ENCODE results near the gene ZNF609. TPM values are rescaled to one million over a fixed set of nuclear protein-coding genes. Genes with fewer than 3 reads are reported as not detected.

Gene ZNF609
- total and polyA plus RNA-seq, 10 of the 15 experiments (the other 5 are each of a cell fraction or from before 2014, with no cell fraction given) = 5.1 to 35.3 (median 13.6) TPM

DNA sequence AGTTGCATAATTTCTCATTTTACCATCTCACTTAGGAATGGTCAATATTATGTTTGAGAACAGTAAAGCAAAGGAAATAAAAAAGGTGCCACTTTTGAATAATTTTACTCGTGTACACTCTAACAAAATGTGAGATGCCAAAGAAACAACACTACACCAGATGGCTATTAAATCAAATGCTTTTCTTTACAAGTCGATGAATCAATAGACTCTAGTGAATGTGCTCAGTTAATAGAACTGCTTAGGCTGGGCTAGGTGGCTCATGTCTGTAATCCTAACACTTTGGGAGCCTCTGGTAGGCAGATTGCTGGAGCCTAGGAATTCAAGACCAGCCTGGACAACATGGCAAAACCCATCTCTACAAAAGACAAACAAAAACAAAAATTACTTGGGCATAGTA is 87.9 kb downstream of the ZNF609 start:
- FAIRE-seq = no peak

DNA sequence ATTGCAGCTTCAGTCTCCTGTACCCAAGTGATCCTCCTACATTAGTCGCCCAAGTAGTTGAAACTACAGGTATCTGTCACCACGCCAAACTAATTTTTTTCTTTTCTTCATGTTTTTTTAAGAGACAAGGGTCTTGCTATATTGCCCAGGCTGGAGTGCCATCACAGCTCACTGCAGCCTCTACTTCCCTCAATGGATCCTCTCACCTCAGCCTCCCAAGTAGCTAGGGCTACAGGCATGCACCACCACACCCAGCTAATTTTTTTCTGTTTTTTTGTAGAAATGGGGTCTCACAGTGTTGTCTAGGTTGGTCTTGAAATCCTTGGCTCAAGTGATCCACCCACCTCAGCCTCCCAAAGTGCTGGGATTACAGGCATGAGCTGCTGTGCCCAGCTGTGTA is 89.5 kb downstream of the ZNF609 start:
- SMC1A ChIA-PET (ENCODE audit: uncharacterized antibody, unreplicated experiment) = interaction anchor here (1.4 to 2.2 kb wide), 6 partner anchors 9 to 101 kb away, joined by 3 to 7 read pairs (median 4); no protein-coding TSS in a partner anchor
- TF ChIP-seq RUNX3 (IDR thresholded peaks at IDR 0.05; ENCODE audit: low read length) (no peak), CBX3 (IDR thresholded peaks at IDR 0.05; ENCODE audit: borderline replicate concordance, low read depth) (no peak)
- DNase-seq (ENCODE audit: low read depth, low spot score) (no peak), FAIRE-seq (no peak), ATAC-seq (no peak)
- WGBS (ENCODE audit: insufficient coverage, insufficient replicate concordance, low lambda C conversion rate, missing lambda C conversion rate) = 100% methylated on average over 2 of the region's 2 CpGs
- Histone ChIP-seq H3K4me2 (ENCODE audit: control insufficient read depth, insufficient read depth) (no peak overlapping the region), H3K9ac (ENCODE audit: control insufficient read depth, insufficient read depth, low read length) (no peak overlapping the region), H3K27me3 (replicated peaks in 1 of 2; ENCODE audit: control insufficient read depth in 2 of 2, insufficient read depth in 2 of 2, low read length in 1 of 2) (no peaks in the 10 kb centered on the region), H3K36me3 (ENCODE audit: control insufficient read depth in 2 of 2, insufficient read depth in 2 of 2, low read length in 1 of 2) (no peaks in the 10 kb centered on the region), H2AFZ (ENCODE audit: control insufficient read depth, low read depth, low read length) (no peak overlapping the region), H4K20me1 (ENCODE audit: control insufficient read depth, insufficient read depth) (no peaks in the 10 kb centered on the region), H3K27ac (ENCODE audit: control insufficient read depth, insufficient read depth) (no peak overlapping the region), H3K79me2 (ENCODE audit: control insufficient read depth, insufficient read depth, low read length) (peaks cover 64% of the 10 kb centered on the region), H3K4me3 (no peak overlapping the region), H3K4me1 (ENCODE audit: control insufficient read depth, insufficient read depth, low read length) (0 out of 2 replicates have a peak, but pooled peaks cover 3% of the 10 kb centered on the region), H3K9me3 (replicated peaks; ENCODE audit: control insufficient read depth, insufficient read depth, low read length) (no peaks in the 10 kb centered on the region)
- POLR2A ChIA-PET = interaction anchor here (0.7 kb wide), 2 partner anchors 8 to 35 kb away, joined by 3 to 5 read pairs; no protein-coding TSS in a partner anchor
- intact Hi-C loops (cut with micrococcal nuclease; ENCODE audit: unreplicated experiment) (no loop called here), in situ Hi-C loops (cut with MboI) (no loop called here)
- RAD21 ChIA-PET (ENCODE audit: unreplicated experiment) = interaction anchor here (1.7 kb wide), 1 partner anchor 8 kb away, joined by 4 read pairs; no protein-coding TSS in a partner anchor
- CTCF ChIA-PET = interaction anchor here (0.8 to 3.2 kb wide), 3 partner anchors 9 to 43 kb away, joined by 3 to 14 read pairs (median 4); no protein-coding TSS in a partner anchor
- BruUV-seq (replicated peaks) = no TSS peak

More for the DNA sequence above, 87.9 kb downstream of the ZNF609 start:
- H3K79me2 ChIP-seq (ENCODE audit: control insufficient read depth, insufficient read depth, low read length) = peaks cover 62% of the 10 kb centered on the region
- no peaks in the 10 kb centered on the region for H3K27me3 ChIP-seq (replicated peaks in 1 of 2; ENCODE audit: control insufficient read depth in 2 of 2, insufficient read depth in 2 of 2, low read length in 1 of 2)
- no peak overlapping the region for H3K9ac ChIP-seq (ENCODE audit: control insufficient read depth, insufficient read depth, low read length)
- H4K20me1 ChIP-seq (ENCODE audit: control insufficient read depth, insufficient read depth) = no peaks in the 10 kb centered on the region
- no peak for TF ChIP-seq FOXK2 (IDR thresholded peaks at IDR 0.05)
- TF ChIP-seq SREBF1 (IDR thresholded peaks at IDR 0.05; ENCODE audit: low read length) = no peak
- no peak for TF ChIP-seq ZNF217 (IDR thresholded peaks at IDR 0.05)
- ChIA-PET SMC1A (ENCODE audit: uncharacterized antibody, unreplicated experiment) (interaction anchor here (0.5 to 2.2 kb wide), 5 partner anchors 21 to 128 kb away, joined by 3 to 7 read pairs (median 4); no protein-coding TSS in a partner anchor), CTCF (interaction anchor here (1.4 to 3.2 kb wide), 2 partner anchors 10 to 13 kb away, joined by 3 to 14 read pairs; no protein-coding TSS in a partner anchor), RAD21 (ENCODE audit: unreplicated experiment) (interaction anchor here (1.0 to 1.7 kb wide), 2 partner anchors 10 to 86 kb away, joined by 3 to 4 read pairs; no protein-coding TSS in a partner anchor), POLR2A (interaction anchor here (0.5 kb wide), 1 partner anchor 87 kb away, joined by 3 read pairs; no protein-coding TSS in a partner anchor)
- no peak overlapping the region for H3K27ac ChIP-seq (ENCODE audit: control insufficient read depth, insufficient read depth)
- H3K4me2 ChIP-seq (ENCODE audit: control insufficient read depth, insufficient read depth) = no peak overlapping the region
- H3K36me3 ChIP-seq (ENCODE audit: control insufficient read depth in 2 of 2, insufficient read depth in 2 of 2, low read length in 1 of 2) = no peaks in the 10 kb centered on the region
- DNase-seq (ENCODE audit: low read depth, low spot score) (no peak), ATAC-seq (no peak)
- 0 out of 2 replicates have a peak, but pooled peaks cover 3% of the 10 kb centered on the region for H3K4me1 ChIP-seq (ENCODE audit: control insufficient read depth, insufficient read depth, low read length)
- intact Hi-C loops (cut with micrococcal nuclease; ENCODE audit: unreplicated experiment) (no loop called here), in situ Hi-C loops (cut with MboI) (no loop called here)
- WGBS (ENCODE audit: insufficient coverage, insufficient replicate concordance, low lambda C conversion rate, missing lambda C conversion rate) = 100% methylated on average over 2 of the region's 2 CpGs
- BruUV-seq (replicated peaks) = no TSS peak
- no peak overlapping the region for H2AFZ ChIP-seq (ENCODE audit: control insufficient read depth, low read depth, low read length)
- no peak overlapping the region for H3K4me3 ChIP-seq
- no peaks in the 10 kb centered on the region for H3K9me3 ChIP-seq (replicated peaks; ENCODE audit: control insufficient read depth, insufficient read depth, low read length)
